GM18858 (cell line): ENCODE data around the gene SPTLC1.

ENCODE experiments used
- ATAC-seq: cut with Tn5 transposase; IDR thresholded peaks from one replicate; pipeline ENCODE4 v1.9.1; 2021; ENCODE audit not compliant: unreplicated experiment

The SPTLC1 gene

GRCh38 chr9:92095236-92095635 lies 20.0 kb downstream of the SPTLC1 start:
- ATAC-seq = no peak

- ATAC-seq = no peak
Measured at GRCh38 chr9:92094655-92095054, 20.6 kb downstream of the SPTLC1 start.

- ATAC-seq = no peak
Measured at GRCh38 chr9:92077888-92078287, 37.3 kb downstream of the SPTLC1 start.

- no peak for ATAC-seq
Measured at GRCh38 chr9:92071634-92072033, 43.6 kb downstream of the SPTLC1 start.

- no peak for ATAC-seq
Measured at GRCh38 chr9:92066168-92066567, 49.0 kb downstream of the SPTLC1 start.

GRCh38 chr9:92064711-92065110 lies 50.5 kb downstream of the SPTLC1 start:
- no peak for ATAC-seq

- ATAC-seq = no peak
Measured at GRCh38 chr9:92061184-92061583, 54.0 kb downstream of the SPTLC1 start.

- no peak for ATAC-seq
Measured at GRCh38 chr9:92059661-92060060, 55.6 kb downstream of the SPTLC1 start.

- no peak for ATAC-seq
Measured at GRCh38 chr9:92058723-92059444, 56.3 kb downstream of the SPTLC1 start.

- ATAC-seq = no peak
Measured at GRCh38 chr9:92058026-92058425, 57.2 kb downstream of the SPTLC1 start.

- ATAC-seq = no peak
Measured at GRCh38 chr9:92057226-92057625, 58.0 kb downstream of the SPTLC1 start.

GRCh38 chr9:92055624-92056023 lies 59.6 kb downstream of the SPTLC1 start:
- no peak for ATAC-seq

- ATAC-seq = no peak
Measured at GRCh38 chr9:92048924-92049625, 66.1 kb downstream of the SPTLC1 start.

GRCh38 chr9:92047500-92047899 lies 67.7 kb downstream of the SPTLC1 start:
- no peak for ATAC-seq

- ATAC-seq = no peak
Measured at GRCh38 chr9:92046676-92047075, 68.5 kb downstream of the SPTLC1 start.

- ATAC-seq = no peak
Measured at GRCh38 chr9:92044936-92045335, 70.3 kb downstream of the SPTLC1 start.

GRCh38 chr9:92043002-92043401 lies 72.2 kb downstream of the SPTLC1 start:
- no peak for ATAC-seq

GRCh38 chr9:92042260-92042659 lies 73.0 kb downstream of the SPTLC1 start:
- ATAC-seq = no peak

GRCh38 chr9:92036756-92037155 lies 78.5 kb downstream of the SPTLC1 start:
- ATAC-seq = no peak

GRCh38 chr9:92036411-92036746 lies 78.8 kb downstream of the SPTLC1 start:
- ATAC-seq = no peak

- ATAC-seq = no peak
Measured at GRCh38 chr9:92035687-92036410, 79.4 kb downstream of the SPTLC1 start.

- ATAC-seq = no peak
Measured at GRCh38 chr9:92035146-92035545, 80.1 kb downstream of the SPTLC1 start.
